ENCODE results near the gene NCOA4.
"Not testable (repeated sequence)": the region's sequence is repeated elsewhere in the genome, so short reads cannot be mapped to it uniquely, and the experiment has no call there.

Gene NCOA4

DNA sequence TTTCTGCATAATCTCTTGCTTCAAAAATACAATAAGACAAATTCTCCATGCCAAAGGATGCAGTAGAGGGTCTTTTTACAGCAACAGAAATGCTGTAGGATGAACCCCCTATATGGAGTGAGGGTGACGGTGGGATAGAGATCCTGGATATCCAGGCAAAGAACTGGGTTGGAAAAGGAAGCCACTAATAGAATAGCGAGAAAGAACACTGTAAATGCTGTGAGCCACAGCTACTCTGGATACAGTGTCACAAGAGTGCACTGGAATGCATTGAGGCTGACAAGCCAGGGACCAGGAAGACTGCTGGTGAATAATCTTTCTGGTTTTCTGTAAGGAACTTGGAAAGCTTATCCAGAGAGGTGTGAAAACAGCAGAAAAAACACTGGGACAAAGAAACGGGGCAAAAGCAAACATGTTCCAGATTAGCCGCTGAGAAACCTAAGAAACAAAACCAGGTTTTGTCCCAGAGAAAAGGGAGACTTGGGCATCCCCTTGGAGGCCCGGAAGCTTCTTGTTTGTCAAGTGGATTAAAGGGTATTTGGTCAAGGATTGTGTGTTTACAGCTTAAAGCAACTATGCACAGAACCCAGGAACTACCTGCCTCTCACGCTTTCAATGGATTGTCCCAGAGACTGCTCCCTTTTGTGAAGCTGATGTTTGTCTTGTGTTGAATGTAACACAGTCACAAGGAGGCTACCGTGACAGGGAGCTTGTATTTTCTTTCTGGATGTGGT, 21.8 kb upstream of the NCOA4 start:
- no peak for DNase-seq (ENCODE audit: low spot score)

DNA sequence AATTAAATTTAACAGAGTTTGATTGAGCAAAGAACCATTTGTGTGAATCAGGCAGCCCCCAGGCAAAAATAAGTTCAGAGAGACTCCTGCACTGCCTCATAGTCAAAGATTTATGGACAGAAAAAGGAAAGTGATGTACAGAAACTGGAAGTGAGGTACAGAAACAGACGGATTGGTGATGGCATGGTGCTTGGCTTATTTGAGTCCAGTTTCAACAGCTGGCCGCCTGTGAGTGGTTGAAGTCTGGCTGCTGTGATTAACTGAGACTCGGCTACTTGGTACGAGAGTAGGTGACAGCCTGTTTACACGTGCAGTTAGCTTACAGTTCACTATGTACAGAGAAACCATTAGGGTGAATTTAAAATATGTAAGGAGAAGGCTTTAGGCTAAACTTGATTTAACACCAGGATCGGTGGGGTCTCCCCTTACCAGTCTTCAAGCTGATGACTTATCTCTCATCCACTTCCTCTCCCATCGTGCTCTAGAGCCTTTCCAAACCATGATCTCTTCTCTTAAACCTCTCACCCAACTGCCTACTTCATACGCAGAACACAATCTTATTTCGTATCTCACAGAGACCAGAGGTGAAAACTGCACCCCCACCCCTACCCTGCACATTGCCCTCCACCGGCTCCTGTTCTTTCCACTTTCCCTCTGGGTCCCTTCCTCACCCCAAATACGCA, 20.7 kb upstream of the NCOA4 start:
- DNase-seq (ENCODE audit: low spot score), result no peak

DNA sequence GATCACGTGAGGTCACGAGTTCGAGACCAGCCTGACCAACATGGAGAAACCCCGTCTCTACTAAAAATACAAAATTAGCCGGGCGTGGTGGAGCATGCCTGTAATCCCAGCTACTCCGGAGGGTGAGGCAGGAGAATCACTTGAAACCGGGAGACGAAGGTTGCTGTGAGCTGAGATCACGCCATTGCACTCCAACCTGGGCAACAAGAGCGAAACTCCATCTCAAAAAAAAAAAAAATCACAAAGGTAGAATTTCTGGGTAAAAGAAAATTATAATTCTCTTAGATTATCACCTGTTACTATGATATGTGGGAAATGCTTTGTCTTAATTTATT, 19.0 kb upstream of the NCOA4 start:
- not testable (repeated sequence) for DNase-seq (ENCODE audit: low spot score)

DNA sequence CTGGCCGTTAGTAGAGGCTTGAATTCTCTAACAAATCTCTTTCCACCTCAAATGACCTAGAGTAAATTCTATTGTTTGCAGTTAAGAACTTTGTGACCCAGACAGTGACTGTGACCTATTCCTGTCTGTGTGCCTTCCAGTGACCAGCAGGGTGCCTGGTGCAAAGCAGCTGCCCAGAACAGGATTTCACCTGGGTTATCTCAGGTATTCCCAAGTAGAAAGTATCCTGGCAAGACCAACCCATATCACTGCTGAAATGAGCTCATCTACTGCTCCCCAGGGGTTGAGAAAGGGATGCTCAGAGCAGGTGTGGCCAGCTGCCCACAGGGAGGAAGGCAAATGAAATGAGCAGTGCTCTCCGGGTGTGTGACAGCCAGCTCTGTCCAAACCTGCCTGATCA, 17.7 kb upstream of the NCOA4 start:
- DNase-seq (ENCODE audit: low spot score), result no peak

DNA sequence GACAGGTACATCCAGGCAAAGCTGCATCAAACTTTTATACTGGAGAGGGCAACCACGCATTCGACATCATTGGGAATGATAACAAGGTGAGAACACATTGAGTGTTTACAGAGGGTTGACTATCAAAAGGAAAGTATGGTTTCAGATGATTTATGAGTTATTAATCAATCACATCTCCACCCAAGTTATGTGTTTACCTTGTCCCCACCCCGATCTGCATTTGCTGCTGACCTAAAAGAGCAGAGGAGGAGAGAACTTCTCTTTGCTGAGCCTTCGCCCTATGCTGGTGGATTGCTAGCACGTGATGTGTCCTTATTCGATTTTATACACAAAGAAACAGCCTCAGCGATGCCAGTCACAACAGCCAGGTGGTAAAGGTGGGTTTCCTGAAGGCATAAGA, 15.8 kb upstream of the NCOA4 start, which contains the start of gene MSMB:
MSMB (minus strand) TSS at position 9 of the 400 bp plus-strand sequence. CDS start 32 bp downstream, outside the sequence.
- no peak for DNase-seq (ENCODE audit: low spot score)

DNA sequence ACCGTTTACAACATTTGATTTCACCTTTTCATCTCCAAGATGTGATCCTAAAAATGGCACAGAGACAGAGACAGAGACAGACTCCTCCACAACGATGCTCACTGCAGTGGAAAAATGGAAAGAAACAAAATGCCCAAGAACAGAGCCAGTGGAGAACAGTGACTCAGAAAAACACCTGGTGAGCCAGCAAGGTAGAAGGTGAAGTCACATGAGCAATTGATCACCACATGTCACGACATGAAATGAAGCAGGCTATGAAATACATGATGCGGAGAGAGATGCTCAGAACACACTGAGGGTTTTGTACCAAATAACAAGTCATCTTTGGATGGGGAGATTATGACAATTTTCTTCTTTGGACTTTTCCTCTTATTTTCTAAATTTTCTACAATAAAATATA, 12.1 kb upstream of the NCOA4 start:
- DNase-seq (ENCODE audit: low spot score), result no peak

DNA sequence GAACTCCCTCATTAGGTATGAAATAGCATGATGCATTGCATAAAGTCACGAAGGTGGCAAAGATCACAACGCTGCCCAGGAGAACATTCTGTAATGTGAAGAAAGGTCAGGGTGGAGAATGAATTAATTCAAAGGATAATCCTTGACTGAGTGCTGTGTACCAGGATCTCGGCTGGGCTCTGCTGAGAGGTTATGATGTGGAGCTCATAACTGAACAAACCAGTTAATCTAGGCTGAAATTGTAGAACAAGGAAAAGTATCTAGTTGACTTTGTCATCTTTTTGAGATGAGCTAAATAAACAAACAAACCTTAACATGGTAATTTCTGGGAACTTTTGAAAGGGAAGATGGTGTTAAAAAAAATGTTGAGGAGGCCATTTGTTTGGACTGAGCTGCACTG, 9.6 kb upstream of the NCOA4 start:
- DNase-seq (ENCODE audit: low spot score), result no peak

DNA sequence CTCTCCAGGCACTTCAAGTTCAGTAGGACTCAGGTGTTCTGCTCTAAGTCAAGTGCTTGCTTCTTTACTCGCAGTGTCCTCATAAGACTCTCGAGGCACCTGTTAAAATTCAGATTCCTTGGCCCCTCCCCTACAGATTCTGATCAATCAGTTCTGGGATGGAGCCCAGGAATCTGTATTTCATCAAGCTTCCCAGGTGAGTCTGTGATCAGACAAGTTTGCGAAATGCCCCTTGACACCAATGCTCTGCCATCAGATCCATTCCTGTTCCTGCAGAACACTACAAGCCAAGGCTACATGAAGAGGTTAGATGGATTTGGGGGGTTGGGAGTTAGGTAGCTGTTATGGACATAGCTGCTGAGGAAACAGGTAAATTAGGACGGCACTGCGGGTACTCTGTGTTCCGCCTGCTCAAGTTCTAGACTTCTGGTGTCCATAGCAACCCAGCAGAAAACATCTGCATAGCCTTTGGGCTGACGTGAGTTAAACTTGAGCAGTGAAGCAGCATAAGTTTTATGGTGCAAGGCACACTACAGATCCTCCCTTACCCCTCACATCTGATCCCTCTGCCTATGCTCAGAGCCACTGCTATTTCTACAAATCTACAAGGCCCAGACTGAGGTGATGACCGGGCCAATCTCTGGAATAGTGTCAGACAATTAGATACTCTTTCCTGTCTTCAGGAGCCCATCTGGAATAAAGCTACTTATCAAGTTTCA, 6.8 kb upstream of the NCOA4 start:
- no peak for DNase-seq (ENCODE audit: low spot score)

DNA sequence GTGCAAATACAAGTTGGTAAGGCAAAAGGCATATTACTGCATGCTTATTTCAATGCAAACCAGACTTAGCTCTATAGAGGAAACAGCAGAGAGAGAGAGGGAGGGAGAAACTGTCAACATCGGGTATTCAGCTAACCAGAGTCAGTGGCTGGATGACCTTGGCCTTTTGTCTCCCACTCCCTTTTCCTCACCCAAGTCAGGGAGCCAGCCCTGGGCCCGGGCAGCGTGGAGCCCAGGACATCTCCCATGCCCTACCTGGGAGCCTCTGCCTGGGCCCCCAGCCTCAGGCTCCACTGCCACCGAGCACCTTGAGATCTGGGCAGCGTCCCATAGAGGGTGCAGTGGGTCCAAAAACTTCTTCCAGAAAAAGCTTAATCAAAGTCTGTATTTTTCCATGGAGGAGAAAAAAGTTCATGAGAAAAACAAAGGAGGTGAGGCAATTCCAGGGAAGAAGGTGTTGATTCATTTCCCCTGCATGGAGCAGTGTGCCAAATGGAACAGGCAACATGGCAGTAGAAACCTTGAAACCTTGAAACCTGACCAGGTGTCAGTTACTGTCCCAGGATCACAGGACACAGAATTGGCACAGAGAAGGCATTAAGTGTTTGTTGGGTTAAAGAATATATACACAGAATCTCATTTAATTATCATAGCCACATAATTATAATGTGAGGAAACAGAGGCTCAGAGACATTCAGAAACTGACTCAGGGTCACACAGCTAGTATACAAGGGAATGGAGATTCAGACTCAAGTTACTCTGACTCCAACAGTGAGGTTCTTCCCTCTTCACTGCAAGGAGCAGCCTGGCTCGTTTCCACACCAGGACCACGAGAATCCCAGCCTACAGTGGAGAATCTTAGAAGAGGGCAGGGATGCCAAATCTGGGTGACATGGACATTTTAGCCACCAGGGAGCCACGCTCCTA, 5.8 kb upstream of the NCOA4 start:
- no peak for DNase-seq (ENCODE audit: low spot score)

DNA sequence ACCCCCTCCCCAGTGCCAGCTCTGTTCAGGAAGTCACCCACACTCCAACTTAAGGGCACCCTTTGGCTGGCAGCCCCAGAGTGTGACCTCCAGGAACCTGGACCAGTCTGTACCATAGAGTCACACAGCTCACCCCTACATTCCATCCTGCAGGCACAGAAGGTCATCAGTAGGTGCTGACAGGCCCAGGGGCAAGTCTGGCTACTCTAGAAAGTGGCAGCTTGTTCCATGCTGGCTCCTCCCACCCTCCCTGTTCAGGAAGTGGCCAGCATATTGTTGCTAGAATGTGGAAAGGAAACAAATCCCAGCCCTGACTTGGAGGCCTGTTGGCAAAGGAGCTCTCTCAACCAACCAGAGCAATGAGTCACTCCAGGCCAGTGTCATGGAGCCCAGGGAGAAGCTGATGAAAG, 3.2 kb upstream of the NCOA4 start:
- peak; percentile 81 for DNase-seq (ENCODE audit: low spot score)

DNA sequence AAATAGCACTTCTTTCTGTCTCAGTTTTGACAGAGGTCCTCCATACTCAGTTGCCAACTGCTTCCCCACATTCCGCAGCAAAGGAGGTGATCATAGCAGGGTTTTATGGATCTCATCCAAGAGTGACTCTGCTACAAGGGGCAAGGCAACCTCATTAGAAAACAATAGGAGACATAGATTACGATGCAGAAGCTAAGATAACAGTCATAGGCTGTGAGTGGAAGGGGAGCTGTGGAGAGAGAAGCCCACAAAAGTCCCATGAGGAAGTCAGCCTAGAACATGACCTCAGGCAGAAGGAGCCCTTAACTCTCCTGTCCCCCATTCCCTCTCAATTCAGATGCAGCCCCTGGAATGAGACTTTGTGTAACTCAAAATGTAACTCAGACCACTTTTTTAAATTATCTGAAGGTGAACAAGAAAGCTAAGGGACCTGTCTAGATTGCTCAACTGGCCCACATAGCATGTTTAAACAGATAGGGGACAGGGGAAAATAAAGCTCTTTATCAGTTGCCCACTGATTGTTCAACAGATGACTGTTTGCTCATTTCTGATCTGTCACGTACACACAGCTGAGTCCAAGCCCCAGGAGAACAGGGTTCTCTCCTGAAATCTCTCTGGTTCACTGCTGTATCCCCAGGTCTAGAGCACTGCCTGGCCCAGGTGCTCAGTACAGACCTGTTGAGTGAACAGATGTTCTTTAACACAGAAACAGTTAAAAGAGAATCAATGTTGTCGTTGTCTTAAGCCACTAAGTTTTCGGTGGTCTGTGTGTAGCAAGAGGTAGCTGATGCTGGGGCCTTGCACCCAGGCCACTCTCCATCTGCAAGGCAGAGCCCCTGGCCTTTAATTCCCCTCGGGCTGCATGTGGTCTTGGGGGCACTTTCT, 1.5 kb upstream of the NCOA4 start:
- DNase-seq (ENCODE audit: low spot score), result no peak

DNA sequence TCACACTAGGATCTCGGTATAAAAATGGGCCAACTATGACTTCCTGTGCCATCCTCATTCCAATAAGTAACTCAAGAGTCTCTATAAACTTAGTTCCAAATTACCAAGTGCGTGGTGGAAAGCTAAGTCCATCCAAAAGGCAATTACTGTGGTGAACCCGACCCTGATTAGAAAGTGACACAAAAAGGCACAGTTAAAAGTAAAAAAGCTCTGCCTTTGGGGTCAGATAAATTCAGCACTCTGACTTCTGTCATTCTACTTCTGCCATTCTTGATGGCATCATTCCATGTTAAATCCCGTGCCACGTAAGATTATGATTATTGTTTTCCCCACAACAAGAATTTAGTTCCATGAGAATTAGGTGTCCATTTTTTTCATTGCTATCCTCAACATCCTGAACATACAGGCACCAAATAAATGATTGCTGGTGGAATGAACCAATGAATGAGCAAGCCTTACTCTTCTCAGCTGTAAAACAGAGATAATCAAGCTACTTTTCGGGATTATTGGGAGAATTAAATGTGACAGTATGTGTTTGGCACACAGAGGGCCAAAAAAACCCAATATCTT, 877 bp downstream of the NCOA4 start:
- no peak for DNase-seq (ENCODE audit: low spot score)

DNA sequence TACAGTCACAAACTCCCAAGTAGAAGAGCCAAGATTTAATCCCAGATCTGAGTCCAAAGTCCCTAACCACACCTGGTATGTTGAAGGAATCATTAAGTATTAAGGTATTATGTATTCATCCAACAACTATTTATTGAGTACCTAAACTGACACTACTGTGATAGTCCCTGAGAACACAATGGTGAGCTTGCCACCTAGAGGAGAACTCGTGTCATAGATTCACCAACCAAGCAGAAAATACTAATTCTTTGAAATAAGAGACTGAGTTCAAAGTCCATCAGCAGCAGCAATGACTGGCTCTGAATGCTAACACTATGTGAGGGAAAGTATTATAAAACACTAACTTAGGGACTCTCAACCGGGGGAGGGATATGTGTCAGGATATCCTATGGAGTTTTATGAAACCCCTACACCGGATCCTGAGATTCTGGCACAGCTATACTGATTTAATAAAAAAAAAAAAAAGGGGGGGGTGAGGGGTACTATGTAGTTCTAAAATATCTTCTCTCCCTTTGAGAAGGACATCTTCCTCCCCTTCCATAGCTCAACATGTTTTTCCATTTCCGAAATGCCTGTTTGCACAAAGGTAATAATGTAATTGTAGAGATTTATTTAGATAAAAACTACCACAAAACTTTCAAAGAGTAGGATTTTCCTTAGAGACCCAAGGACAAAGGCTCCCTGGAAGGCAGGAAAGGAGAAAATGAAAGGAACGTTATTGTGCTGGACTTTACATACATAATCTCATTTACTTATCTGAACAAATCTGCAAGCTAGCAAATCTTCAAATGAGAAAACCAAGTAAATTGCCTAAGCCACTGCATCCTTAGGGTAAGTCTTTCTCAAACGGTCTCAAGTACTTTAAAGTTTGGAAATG, 1.6 kb downstream of the NCOA4 start:
- peak; percentile 51 for DNase-seq (ENCODE audit: low spot score)

DNA sequence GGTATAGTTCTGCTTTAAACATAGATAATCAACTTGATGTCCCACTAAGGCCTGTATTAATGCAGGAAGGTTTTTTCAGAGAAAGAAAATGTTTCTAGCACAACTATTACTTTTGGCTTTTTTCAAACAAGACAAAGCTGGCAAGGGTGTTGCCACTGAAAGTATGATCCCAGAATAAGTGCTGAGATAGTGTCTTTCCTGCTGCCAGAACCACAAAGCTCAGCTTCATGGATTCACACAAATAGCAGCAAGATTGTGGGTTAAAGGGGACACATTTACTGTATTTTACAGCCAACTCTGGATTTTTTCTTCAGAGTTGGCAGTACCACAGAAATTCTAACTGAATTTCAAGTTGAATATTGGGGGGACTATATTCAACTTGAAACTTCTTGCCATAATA, 4.3 kb downstream of the NCOA4 start:
- no peak for DNase-seq (ENCODE audit: low spot score)

DNA sequence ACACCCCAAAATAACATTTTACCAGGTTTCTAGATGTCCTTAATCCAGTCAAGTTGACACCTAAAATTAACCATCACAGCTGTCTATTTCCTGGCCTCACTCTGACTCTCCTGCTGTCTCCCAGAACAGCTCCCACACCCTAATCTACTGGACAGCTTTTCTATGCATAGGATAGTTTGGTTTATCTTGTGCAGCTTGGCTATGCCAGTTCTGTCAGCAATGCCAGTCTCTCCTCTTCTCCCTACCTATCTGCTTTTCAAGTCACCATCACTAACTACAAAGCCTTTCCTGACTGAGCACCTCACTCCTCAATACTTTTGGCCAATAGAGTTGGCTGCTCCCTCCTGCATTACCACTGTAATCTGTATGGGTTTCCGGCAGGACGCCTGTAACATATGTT, 5.0 kb downstream of the NCOA4 start:
- DNase-seq (ENCODE audit: low spot score), result no peak

DNA sequence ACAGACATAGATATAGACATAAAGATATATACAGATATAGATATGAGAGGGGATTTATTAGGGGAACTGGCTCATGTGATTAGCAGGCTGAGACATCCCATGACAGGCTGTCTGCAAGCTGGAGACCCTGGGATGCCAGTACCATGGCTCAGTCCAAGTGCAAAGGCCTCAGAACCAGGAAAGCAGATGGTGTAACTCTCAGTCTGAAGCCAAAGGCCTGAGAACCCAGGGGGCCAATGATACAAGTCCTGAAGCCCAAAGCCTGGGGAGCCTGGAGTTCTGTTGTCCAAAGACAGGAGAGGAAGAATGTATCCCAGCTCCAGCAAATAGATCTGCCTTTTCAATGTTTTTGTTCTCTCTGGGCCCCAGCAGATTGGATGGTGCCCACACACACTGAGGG, 5.5 kb downstream of the NCOA4 start:
- no peak for DNase-seq (ENCODE audit: low spot score)

DNA sequence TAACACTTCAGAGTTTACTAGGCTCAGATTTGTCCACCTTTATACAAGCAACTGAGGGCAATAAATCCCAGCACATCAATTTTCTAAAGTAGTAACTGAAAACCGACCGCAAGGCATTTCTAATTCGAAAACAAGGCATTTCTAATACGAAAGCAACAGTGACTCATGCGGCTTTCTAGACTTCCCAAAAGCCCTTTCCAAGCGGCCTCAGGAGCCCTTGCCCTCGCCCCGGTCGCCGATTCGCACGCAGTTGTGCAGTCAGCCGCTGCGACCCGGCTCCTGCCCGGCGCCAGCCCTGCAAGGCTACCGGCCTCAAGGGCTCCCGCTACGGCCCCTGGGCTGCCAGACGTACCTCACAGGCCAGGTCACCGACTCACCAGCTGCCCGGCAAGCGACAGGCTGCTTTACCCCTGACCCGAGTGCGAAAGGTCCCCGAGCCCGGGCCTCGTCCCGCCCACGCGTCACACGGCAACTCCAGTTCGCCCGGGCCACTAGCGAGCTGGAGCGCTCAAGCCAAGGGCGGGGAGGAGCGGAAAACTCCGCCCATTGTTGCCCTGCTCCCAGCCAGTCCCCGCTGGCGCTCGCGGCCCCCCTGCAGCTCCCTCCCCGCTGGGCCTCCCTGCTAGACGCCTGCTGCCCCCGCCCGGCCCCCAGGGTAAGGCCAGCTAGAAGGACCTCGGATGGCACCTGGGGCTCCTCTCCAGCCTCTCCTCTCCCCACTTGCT, 7.3 kb downstream of the NCOA4 start:
- DNase-seq (ENCODE audit: low spot score), result peak; percentile 90

DNA sequence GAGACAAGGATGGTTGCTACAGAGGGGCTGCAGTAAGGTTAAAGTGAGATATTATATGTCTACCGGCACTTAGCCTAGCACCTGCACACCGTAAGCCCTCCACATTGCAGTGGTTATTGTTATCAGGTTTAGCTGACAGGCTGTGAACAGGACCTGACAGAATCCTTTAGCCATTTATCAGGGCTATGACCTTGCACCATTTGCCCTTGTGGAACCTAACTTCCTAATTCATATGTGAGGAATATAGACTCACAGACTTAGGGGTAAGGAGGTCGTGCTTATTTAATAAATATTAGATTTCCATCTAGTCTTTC, 10.1 kb downstream of the NCOA4 start:
- DNase-seq (ENCODE audit: low spot score), result no peak
